Gastroesophageal sphincter (tissue), 3 donors: ENCODE results near the gene PTPRN2.

Experiments
- EP300 ChIP-seq: sonication (generic); formaldehyde crosslinking; IDR thresholded peaks from one replicate; pipeline ENCODE4 v1.6.1; 2017; ENCODE audit warnings: antibody characterized with exemption, mild to moderate bottlenecking
- POLR2A ChIP-seq, 2 donors: fragments of 450-650 bp; IDR thresholded peaks; one replicate each; pipeline ENCODE4 v1.6.1; 2017; ENCODE audit warnings: antibody characterized with exemption in 2 of 2, mild to moderate bottlenecking in 2 of 2, moderate library complexity in 1 of 2
- POLR2AphosphoS5 ChIP-seq: sonication (generic); formaldehyde crosslinking; IDR thresholded peaks from one replicate; pipeline ENCODE4 v1.6.1; 2017; ENCODE audit warnings: antibody characterized with exemption
- TF ChIP-seq, protein P1 (sequence below), 4 experiments: fragments of 200-600 bp in 2 of 4; fragments of 450-650 bp in 2 of 4; sonication (generic) in 1 of 4; IDR thresholded peaks; one replicate each; pipeline ENCODE4 v1.5.1; 2017 to 2019; ENCODE audit warnings: antibody characterized with exemption in 4 of 4, mild to moderate bottlenecking in 2 of 4, moderate library complexity in 2 of 4

DNA sequence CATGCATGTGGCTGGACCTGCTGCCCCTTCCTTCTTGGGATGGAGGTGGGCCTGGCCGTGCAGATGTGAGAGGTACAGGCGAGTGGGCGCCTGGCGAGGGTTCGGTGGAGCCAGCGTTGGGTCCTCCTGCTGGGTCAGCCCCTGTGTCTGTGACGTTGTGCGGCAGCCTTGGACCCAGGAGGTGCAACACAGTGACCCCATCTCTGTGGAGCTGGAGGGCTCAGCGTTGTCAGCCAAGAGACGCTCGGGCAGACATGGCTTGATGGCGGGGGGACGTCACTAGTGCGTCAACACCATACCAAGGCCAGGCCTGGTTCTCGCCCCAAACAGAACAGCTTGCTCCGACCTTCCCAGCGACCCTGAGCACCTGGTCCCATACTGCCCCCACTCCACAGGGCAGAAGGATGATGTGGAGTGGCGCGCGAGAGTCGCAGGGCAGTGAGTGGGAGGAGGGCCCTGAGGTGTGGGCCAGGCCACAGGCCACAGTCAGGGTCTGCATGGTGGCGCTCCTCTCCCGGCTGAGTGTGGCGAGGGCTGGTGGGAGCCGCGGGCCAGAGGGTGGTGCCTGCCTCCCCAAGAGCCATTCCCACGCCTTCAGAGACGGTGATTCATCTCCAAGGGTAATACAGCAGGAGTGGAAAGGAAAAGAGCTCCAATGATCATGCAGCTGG, 1066.4 kb downstream of the PTPRN2 start:
- TF ChIP-seq POLR2A (IDR thresholded peaks at IDR 0.05) = no peak
- TF ChIP-seq POLR2AphosphoS5 = no peak
- TF ChIP-seq, protein P1, sequence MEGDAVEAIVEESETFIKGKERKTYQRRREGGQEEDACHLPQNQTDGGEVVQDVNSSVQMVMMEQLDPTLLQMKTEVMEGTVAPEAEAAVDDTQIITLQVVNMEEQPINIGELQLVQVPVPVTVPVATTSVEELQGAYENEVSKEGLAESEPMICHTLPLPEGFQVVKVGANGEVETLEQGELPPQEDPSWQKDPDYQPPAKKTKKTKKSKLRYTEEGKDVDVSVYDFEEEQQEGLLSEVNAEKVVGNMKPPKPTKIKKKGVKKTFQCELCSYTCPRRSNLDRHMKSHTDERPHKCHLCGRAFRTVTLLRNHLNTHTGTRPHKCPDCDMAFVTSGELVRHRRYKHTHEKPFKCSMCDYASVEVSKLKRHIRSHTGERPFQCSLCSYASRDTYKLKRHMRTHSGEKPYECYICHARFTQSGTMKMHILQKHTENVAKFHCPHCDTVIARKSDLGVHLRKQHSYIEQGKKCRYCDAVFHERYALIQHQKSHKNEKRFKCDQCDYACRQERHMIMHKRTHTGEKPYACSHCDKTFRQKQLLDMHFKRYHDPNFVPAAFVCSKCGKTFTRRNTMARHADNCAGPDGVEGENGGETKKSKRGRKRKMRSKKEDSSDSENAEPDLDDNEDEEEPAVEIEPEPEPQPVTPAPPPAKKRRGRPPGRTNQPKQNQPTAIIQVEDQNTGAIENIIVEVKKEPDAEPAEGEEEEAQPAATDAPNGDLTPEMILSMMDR (IDR thresholded peaks at IDR 0.05) = no peak
- no peak for TF ChIP-seq EP300
